Activated CD4-positive, alpha-beta T cell treated with anti-CD3 and anti-CD28 coated beads, Interleukin-2, amount 50 U/mL, for 48 hours (primary cell): ENCODE measurements around the gene DNAJC1.
A peak's percentile ranks its signal among the peaks of the same experiment; 100 is the strongest.
"Not testable (repeated sequence)": the region's sequence is repeated elsewhere in the genome, so short reads cannot be mapped to it uniquely, and the experiment has no call there.

Source experiments
- DNase-seq, 2 experiments: peaks; one replicate each; pipeline ENCODE4 v3.0.0-alpha.2; 2020

Gene DNAJC1

DNA sequence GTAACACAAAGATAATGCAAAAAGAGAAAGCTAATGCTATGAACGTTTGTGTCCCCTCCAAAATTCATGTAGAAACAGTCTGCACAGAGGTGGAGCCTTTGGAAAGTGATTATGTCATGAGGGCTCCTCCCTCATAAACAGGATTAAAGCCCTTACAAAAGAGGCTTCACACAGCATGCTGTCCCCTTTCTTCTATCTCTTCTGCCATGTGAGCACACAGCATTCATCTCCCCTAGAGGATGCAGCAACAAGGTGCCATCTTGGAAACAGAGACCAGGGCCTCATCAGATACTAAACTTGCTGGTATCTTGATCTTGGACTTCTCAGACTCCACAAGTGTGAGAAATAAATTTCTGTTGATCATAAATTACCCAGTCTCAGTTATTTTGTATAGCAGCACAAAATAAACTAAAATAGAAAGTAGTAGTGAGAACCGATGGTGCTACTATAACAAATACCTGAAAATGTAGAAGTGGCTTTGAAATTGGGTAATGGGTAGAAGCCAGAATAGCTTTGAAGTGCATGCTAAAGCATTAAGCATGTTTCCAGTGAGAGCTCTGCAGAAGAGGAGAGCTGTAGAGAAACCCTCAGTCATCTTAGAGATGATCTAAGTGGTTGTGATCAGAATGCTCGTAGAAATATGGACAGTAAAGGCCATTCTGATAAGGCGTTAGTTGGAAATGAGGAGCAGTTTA lies 108.7 kb downstream of the DNAJC1 start:
- no peak for DNase-seq

DNA sequence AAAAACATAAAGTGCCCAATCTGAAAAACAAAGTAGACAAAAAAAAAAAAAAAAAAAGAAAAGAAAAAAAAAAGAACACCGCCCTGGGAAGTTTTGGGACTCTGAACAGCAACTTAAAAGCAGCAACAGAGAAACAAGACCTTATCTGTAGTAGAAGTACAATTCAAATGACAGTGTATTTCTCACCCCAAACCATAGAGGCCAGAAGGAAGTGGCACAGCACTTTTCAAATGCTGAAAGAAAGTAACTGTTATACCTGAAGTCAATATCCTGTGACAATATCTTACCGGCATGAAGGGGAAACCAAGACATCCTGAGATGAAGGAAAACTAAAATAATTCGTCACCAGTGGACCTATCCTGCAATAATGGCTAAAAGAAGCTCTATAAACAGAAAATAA lies 112.1 kb downstream of the DNAJC1 start:
- no peak for DNase-seq

DNA sequence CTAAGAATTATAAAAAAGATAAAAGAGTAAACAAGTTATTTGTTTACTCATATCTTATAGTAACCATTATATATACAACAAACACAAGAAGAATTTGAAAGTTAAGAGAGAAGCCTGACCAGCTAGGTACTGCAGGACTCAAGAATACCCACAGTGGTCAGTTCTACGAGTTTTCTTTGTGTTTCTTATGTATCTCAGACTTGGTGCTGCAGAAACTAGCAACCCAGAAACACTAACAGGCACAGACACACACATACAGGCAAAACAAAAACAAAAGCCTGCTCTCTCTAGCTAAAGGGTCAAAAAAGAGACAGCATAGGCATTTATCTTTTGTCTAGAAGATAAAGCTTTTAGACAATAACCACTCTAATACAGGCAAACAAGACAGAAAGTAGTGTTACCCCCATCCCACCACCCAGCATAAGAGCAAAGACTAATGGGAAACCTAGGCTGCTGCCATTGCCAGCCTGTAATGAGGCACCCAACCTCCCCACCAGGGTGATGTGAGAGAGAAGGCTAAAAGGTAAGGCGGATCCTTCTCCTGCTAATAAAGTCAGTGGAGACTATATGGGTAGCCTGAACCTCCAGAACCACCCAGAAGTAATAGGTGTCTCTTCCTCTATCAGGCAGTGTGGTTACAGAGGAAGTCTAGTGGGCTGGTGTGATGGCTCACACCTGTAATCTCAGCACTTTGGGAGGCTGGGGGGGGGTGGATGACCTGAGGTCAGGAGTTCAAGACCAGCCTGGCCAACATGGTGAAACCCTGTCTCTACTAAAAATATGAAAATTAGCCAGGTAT lies 113.9 kb downstream of the DNAJC1 start:
- no peak for DNase-seq

DNA sequence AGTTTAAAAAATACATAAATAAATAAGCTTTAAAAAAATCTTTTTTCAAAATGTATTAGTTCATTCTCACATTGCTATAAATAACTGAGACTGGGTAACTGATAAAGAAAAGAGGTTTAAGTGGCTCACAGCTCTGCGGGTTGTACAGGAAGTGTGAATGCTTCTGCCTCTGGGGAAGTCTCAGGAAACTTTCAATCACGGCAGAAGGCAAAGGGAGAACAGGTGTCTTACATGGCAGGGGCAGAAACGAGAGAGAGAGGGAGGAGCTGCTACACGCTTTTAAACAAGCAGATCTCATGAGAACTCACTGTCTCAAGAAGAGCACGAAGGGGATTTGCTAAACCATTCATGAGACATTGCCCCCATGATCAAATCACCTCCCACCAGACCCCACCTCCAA lies 114.6 kb downstream of the DNAJC1 start:
- DNase-seq = peak in 1 of 2 experiments; percentile 5

DNA sequence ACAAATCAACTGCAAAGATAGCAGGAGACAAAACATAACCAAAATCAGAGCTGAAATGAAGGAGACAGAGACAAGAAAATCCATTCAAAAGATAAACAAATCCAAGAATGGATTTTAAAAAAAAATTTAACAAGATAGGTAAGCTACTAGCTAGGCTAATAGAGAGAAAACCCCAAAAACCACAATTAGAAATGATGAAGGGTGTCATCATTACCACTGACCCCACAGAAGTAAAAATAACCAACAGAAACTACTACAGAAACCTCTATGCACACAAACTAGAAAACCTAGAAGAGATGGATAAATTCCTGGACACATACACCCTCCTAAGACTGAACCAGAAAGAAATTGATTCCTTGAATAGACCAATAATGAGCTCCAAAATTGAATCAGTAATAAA lies 117.6 kb downstream of the DNAJC1 start:
- DNase-seq = no peak

DNA sequence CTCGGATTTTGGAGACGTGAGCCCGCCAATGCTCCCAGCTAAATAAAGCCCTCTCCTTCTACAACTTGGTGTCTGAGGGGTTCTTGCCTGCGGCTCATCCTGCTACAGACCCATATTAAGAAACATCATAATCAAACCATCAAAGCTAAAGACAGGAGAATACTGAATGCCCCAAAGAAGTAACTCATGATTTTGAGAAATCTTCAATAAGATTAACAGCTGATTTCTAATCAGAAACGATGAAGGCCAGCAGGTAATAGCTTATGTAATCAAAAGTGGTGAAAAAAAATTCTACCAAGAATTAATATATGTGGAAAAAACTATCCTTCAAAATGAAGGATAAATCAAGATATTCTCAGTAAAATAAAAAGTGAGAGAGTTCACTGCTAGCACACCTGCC lies 130.3 kb downstream of the DNAJC1 start:
- no peak for DNase-seq

DNA sequence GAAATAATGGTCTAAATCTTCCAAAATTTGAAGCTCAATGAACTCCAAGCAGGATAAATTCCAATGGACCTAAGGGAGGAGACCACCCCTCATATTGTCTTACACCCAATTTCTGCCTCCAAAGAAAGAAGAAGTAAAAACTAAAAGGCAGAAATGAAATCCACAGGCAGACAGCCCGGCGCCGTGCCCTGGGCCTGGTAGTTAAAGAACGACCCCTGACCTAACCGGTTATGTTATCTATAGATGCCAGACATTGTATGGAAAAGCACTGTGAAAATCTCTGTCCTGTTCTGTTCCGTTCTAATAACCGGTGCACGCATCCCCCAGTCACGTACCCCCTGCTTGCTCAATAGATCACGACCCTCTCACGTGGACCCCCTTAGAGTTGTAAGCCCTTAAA lies 130.8 kb downstream of the DNAJC1 start:
- not testable (repeated sequence) for DNase-seq

DNA sequence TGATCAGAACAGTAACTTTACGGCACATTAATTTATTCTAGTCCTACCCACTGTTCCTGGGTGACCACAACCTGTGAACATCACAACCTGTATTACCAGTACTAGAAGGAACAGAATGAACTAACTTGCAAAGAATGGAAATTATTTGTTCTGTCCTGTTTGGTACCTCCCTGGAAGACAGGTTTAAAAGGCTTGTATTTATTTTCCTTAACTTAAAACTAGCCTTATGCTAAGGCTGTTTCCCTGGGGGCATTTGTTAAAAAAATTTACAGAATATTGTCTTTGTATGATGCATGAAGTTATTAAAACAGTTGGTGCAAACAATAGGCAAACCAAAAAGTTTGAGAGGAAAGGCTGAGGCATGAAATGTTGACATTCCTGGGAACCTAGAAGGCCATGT lies 132.7 kb downstream of the DNAJC1 start:
- DNase-seq = no peak

DNA sequence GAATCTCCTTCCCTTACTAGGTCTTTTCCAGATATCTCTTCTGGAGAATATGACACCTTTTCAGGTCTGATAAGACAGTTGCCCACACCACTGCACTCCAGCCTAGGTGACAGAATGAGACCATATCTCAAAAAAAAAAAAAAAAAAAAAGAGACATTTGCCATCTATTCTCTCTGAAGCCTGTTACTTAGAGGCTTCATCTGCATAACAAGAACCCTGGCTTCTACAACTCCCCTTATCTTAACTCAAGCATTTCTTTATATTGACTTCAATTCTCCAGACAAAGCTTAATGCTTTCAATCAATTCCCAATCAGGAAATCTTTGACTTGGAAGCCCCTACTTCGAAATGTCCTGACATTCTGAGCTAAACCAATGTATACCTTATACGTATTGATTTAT lies 134.4 kb downstream of the DNAJC1 start:
- DNase-seq = not testable (repeated sequence)

DNA sequence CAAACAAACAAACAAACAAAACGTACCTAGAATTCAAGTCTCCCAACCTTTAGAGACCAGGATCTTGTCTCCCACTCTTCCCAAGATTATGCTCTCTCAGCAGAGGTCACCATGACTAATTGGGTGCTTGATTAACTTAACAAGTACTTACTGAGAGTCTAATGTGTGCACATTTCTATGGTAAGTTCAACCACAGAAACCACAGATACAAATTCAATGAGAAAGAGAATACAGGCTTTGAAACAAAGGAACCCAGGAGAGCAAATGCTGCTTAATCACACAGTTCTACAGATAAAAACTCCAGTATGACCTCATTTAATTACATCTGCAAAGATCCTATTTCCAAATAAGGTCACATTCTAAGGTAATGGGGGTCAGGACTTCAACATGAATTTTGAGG lies 142.8 kb downstream of the DNAJC1 start:
- no peak for DNase-seq

DNA sequence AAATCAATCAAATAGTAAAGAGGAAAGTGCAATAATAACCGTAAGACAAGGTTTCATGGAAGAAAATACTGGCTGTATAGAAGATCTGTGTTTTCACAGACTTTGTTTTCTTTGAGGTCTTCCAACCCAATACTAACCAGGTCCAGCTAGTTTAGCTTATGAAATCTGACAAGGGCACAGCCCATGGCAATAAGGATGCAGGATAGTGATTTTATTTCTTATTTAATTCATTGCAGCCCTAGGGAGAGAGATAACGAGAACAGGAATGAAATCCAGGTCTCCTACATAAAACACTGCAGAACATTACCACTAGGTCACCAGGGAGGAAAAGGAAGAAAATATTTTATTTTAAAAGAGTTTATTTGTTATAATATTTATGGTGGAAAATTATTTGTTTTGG lies 145.1 kb downstream of the DNAJC1 start:
- no peak for DNase-seq

DNA sequence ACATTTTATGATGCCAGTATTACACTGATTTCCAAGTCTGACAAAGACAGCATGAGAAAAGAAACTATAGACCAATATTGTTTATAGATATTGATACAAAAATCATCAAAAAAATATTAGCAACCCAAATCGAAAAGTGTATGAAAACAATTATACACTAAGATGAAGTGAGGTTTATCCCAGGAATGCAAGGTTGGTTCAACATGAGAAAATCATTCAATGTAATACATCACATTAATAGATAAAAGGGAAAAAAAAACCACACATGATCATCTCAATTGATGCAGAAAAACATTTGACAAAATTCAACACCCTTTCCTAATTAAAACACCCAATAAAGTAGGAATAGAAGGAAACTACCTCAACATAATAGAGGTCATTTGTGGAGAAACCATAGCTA lies 153.9 kb downstream of the DNAJC1 start:
- DNase-seq = no peak

DNA sequence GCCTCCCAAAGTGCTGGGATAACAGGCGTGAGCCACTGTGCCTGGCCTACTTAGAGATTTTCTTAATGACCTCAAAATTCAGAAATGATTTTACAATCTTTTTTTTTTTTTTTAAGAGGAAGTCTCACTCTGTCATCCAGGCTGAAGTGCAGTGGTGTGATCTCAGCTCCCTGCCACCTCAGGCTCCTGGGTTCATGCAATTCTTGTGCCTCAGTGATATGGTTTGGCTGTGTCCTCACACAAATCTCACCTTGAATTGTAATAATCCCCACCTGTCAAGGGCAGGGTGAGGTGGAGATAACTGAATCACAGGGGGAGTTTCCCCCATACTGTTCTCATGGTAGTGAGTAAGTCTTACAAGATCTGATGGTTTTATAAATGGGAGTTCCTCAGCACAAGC lies 159.9 kb downstream of the DNAJC1 start:
- DNase-seq = no peak

DNA sequence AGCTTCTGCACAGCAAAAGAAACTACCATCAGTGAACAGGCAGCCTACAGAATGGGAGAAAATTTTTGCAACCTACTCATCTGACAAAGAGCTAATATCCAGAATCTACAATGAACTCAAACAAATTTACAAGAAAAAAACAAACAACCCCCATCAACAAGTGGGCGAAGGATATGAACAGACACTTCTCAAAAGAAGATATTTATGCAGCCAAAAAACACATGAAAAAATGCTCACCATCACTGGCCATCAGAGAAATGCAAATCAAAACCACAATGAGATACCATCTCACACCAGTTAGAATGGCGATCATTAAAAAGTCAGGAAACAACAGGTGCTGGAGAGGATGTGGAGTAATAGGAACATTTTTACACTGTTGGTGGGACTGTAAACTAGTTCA lies 162.3 kb downstream of the DNAJC1 start:
- not testable (repeated sequence) for DNase-seq

DNA sequence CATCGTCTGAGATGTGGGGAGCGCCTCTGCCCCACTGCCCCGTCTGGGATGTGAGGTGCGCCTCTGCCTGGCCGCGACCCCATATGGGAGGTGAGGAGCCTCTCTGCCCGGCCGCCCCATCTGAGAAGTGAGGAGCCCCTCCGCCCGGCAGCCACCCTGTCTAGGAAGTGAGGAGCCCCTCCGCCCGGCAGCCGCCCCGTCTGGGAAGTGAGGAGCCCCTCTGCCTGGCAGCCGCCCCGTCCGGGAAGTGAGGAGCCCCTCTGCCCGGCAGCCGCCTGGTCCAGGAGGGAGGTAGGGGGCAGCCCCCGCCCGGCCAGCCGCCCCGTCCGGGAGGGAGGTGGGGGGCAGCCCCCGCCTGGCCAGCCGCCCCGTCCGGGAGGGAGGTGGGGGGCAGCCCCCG lies 166.0 kb downstream of the DNAJC1 start:
- DNase-seq = not testable (repeated sequence)

DNA sequence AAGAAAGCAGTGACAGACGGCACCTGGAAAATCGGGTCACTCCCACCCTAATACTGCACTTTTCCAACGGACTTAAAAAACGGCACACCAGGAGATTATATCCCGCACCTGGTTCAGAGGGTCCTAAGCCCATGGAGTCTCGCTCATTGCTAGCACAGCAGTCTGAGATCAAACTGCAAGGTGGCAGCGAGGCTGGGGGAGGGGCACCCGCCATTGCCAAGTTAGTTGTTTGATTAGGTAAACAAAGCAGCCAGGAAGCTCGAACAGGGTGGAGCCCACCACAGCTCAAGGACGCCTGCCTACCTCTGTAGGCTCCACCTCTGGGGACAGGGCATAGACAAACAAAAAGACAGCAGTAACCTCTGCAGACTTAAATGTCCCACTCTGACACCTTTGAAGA lies 169.0 kb downstream of the DNAJC1 start:
- not testable (repeated sequence) for DNase-seq

DNA sequence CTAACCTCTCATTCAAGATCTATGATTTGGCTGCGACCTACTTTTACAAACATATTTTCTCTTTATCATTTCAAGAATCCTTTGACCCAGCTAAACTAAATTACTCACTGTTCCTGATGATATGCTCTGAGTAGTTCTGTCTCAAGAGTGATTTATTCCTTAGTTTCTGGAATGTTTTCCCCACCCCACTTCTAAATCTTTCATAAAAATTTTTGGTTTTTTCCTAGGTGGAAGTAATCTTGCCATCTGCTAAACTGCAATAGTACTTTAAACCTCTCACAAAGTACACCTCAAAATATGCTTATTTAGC lies 170.8 kb downstream of the DNAJC1 start:
- no peak for DNase-seq

DNA sequence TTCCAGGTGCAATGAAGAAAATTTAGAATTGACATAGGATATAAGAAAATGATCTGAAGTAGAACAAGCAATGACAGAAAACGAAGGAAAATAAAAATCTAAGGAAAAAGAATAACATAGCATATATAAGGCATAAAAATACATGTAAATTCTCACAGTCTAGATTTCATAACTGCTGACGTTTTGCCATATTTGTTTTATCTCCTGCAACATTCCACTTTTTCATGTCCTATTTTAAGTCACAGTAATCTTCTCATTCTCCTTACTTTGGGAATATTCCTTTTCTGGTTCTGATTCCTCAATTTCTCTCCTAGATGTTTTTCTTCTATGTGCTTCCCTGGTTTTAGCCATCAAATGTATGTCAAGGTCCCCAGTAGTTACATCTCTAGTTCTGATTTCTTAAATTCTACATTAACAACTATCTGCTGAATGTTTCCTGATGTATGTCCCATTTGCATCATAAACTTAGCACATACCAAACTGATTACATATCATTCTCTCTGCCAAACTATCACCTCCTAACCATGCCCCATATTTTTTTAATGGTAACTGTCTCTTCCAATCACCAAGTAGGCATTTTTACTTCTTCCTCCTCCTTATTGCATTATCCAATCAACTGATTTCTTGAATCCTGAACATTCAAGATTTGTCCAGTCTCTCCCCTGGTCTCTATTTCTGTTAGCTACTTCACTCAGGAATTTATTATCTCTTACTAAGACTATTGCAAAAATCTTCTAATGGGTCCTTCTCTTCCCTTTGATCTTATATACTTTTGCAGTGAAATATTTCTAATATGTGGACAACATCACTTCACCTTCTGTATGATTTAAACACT lies 171.3 kb downstream of the DNAJC1 start:
- no peak for DNase-seq

DNA sequence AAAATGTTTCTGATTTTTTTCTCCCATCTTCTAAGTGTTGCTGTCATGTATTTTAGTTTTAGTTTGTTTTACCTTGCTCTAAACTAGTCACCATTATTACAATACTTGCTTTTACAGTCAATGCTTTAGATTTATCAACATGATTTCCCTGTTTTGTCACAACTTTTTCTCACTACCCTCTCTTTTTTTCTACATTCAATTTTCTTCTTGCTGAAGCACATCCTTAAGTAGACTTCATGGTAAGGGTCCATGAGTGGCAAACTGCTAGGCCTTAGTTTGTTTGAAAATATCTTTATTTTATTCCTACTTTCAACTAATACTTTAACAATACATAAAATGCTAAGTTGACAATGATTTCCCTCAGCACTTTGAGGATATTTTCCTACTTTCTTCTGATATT lies 173.5 kb downstream of the DNAJC1 start:
- DNase-seq = no peak

DNA sequence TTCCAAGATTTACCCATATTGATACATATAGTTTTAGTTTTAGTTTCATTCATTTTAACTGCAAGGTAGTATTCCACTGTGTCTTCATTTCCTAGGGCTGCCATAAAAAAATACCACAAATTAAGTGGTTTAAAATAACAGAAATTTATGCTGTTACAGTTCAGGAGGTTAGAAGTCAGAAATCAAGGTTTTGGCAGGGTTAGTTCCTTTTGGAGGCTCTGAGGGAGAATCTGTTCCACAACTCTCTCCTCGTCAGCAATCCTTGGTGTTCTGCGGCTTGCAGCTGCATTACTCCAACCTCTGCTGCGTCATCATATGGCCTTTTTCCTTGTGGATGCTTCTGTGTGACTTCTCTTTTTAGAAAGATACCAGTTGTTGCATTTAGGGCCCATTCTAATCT lies 176.2 kb downstream of the DNAJC1 start:
- no peak for DNase-seq

DNA sequence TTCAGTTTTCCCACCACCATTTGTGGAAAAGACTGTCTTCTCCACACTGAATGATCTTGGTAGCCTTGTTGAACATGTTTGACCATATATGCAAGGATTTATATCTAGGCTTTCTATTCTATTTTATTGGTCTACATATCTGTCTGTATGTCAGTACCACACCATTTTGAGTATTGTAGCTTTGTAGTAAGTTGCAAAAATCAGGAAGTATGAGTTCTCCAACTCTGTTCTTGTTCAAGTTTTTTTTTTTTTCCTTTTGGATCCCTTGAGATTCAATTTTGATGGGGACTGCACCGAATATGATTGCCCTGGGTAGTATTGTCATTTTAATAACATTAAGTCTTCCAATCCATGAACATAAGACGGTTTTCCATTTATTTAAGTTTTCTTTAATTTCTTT lies 176.8 kb downstream of the DNAJC1 start:
- no peak for DNase-seq

DNA sequence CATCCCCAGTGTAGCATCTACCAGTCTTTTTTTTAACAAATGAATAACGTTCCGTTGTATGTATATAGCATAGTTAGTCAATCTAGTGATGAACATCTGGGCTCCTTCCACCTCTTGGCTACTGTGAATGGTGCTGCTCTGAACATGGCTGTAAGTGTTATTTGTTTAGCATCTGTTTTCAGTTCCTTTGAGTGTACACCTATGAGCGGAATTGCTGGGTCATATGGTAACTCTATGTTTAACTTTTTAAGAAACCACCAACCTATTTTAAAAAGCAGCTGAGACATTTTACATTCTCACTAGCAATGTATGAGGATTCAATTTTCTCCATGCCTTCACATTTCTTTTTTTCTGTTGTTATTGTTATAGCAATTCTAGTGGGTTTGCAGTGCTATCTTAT lies 178.2 kb downstream of the DNAJC1 start:
- no peak for DNase-seq

DNA sequence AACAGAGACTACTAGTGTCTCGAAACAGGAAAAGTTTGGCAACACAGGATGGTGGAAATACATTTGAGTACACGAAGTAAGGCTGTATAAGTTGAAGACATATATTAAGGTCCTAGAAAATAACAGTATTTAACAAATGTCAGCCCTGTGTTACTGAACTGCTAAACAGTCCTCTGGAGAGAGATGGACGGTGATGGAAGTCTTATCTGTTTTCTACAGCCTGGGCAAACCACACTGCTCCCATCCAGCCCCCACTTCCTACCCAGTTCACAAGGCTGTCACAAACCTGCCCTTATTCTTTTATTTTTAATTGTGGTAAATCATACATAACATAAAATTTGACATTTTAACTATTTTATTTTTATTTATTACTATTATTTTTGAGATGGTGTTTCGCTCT lies 179.1 kb downstream of the DNAJC1 start:
- no peak for DNase-seq

DNA sequence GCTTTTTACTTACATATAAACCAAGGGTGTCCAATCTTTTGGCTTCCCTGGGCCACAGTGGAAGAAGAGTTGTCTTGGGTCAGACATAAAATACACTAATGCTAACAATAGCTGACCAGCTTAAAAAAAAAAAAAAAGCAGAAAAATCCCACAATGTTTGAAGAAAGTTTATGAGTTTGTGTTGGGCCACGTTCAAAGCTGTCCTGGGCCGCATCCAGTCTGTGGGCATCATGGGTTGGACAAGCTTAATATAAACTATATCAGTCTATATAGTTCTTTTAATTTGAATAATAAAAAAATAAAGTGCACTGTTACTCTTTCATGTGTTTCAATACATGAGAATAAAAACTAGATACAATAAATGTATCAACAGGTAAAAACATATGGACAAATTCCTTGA lies 179.9 kb downstream of the DNAJC1 start:
- no peak for DNase-seq
